MM.1S (cell line): ENCODE measurements around the gene IFT80.

ENCODE experiments used
- CTCF ChIP-seq: fragments of 300-600 bp; sonication (generic); IDR thresholded peaks from 2 replicates; pipeline ENCODE4 v1.5.1; 2016; ENCODE audit warnings: antibody characterized with exemption, low read length, mixed read lengths
- EZH2 ChIP-seq: fragments of 300-600 bp; sonication (generic); optimal IDR thresholded peaks from 2 replicates; pipeline ENCODE3; 2017; ENCODE audit warnings: low read depth, mild to moderate bottlenecking, antibody characterized with exemption, low read length, mixed read lengths
- EZH2phosphoT487 ChIP-seq: fragments of 300-600 bp; sonication (generic); IDR thresholded peaks from 2 replicates; pipeline ENCODE4 v1.6.1; 2018; ENCODE audit warnings: antibody characterized with exemption, low read length

DNA sequence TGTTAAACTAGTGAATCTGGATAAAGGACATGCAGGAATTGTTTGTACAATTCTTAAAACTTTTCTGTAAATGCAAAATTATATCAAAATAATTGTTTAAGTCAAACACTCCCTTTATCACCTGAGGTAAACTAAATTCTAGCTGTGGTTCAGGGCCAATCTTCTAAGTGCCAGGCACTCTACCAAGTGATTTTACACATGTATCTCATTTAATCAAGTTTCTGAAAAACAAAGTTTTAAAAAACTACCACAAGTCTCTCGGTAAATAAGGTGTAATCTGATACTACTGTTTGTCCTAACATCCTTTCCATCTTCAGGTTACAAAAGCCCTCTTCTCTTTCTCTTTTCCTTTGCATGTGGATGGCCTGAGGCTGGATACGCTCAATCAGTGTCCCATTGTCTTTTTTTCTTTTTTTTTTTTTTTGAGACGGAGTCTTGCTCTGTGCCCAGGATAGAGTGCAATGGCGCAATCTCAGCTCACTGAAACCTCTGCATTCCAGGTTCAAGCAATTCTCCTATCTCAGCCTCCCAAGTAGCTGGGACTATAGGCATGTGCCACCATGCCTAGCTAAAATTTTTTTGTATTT, 19.3 kb downstream of the IFT80 start:
- no peak for TF ChIP-seq CTCF
- TF ChIP-seq EZH2: no peak
- no peak for TF ChIP-seq EZH2phosphoT487
